OCI-LY1 (cell line): ENCODE data around the gene CEP63.

Experiments used
- CTCF ChIP-seq: fragments of 200-600 bp; sonication (generic), shearing (Covaris generic); IDR thresholded peaks from 2 replicates; pipeline ENCODE4 v1.5.1; 2017; ENCODE audit warnings: mild to moderate bottlenecking, antibody characterized with exemption, low read length, moderate library complexity, mixed read lengths
- EZH2 ChIP-seq: fragments of 200-600 bp; sonication (generic), shearing (Covaris generic); IDR thresholded peaks from 2 replicates; pipeline ENCODE4 v1.8.0; 2017; ENCODE audit warnings: borderline replicate concordance, mixed run types, mild to moderate bottlenecking, antibody characterized with exemption, low read length, moderate library complexity, mixed read lengths

- TF ChIP-seq CTCF (no peak), EZH2 (no peak)
Measured at GRCh38 chr3:134485718-134486576, at the start of gene CEP63, which contains the start of gene ANAPC13.
